PC-3 (cell line): ENCODE results near the gene ATP6V0E2.

Source experiments
- CTCF ChIP-seq: fragments of 300-600 bp; sonication (generic); conservative IDR thresholded peaks from 2 replicates; pipeline ENCODE4 v1.5.1; 2017; ENCODE audit warnings: antibody characterized with exemption, low read depth, mild to moderate bottlenecking, low read length
- EZH2 ChIP-seq: fragments of 300-600 bp; sonication (generic); IDR thresholded peaks from one replicate; pipeline ENCODE4 v1.6.1; 2017; ENCODE audit warnings: antibody characterized with exemption, mild to moderate bottlenecking, low read length; ENCODE audit not compliant: unreplicated experiment
- EZH2phosphoT487 ChIP-seq: fragments of 300-600 bp; sonication (generic); IDR thresholded peaks from 2 replicates; pipeline ENCODE4 v1.6.1; 2018; ENCODE audit warnings: mild to moderate bottlenecking, antibody characterized with exemption, low read length, borderline replicate concordance

GRCh38 chr7:149867762-149868622, 5.8 kb upstream of the ATP6V0E2 start:
- TF ChIP-seq CTCF (no peak), EZH2 (no peak), EZH2phosphoT487 (no peak)
